GM12872 (cell line): ENCODE results near the gene PARP12.

ENCODE experiments used
- CTCF ChIP-seq: IDR thresholded peaks from 3 replicates; pipeline ENCODE4 v1.5.1; 2011; ENCODE audit warnings: low read depth, mild to moderate bottlenecking, low read length, moderate library complexity; ENCODE audit not compliant: insufficient read depth

PARP12 gene

GRCh38 chr7:139990142-139990535, 72.6 kb downstream of the PARP12 start:
- TF ChIP-seq CTCF = no peak

GRCh38 chr7:139989366-139990141, 73.2 kb downstream of the PARP12 start:
- no peak for TF ChIP-seq CTCF

- no peak for TF ChIP-seq CTCF
These were observed 74.8 kb downstream of the PARP12 start for GRCh38 chr7:139987691-139988516.

- no peak for TF ChIP-seq CTCF
These were observed 76.9 kb downstream of the PARP12 start for GRCh38 chr7:139985811-139986210.

GRCh38 chr7:139984642-139985539, 77.9 kb downstream of the PARP12 start:
- TF ChIP-seq CTCF = no peak

- TF ChIP-seq CTCF = no peak
These were observed 79.5 kb downstream of the PARP12 start for GRCh38 chr7:139982927-139983920.
